WTC11 (cell line): Measurements from ENCODE around the gene KCNG2. TPM values are rescaled to one million over a fixed set of nuclear protein-coding genes. Genes with fewer than 3 reads are reported as not detected.
A peak's percentile ranks its signal among the peaks of the same experiment; 100 is the strongest.

Experiments
- ATAC-seq: fragments of 200-7000 bp; cut with Tn5 transposase; 2 replicates; pipeline ENCODE4 v1.10.0; 2021; ENCODE audit warnings: mild to moderate bottlenecking, moderate library complexity
- CTCF ChIA-PET: fragments of 300-600 bp; sonication (Branson Sonifier 250); formaldehyde crosslinking; loops from one replicate; lab custom pipeline; 2021; ENCODE audit warnings: antibody characterized with exemption; lab: Charles Lee
- POLR2A ChIA-PET: fragments of 350-600 bp; sonication (Branson Sonifier 250); formaldehyde crosslinking; loops from one replicate; lab custom pipeline; 2021; ENCODE audit warnings: antibody characterized with exemption; lab: Charles Lee
- DNase-seq: peaks from one replicate; pipeline ENCODE4 v3.0.0; 2021; ENCODE audit warnings: low spot score
- H3K27ac Mint-ChIP-seq: 2 replicates; pipeline ENCODE4 v1.8.0; 2021; ENCODE audit warnings: mixed read lengths
- H3K27me3 Mint-ChIP-seq: 2 replicates; pipeline ENCODE4 v1.8.0; 2021; ENCODE audit warnings: low read depth, mild to moderate bottlenecking, moderate library complexity, mixed read lengths
- H3K36me3 Mint-ChIP-seq: 2 replicates; pipeline ENCODE4 v1.8.0; 2021; ENCODE audit warnings: mixed read lengths
- H3K4me1 Mint-ChIP-seq: 2 replicates; pipeline ENCODE4 v1.8.0; 2022; ENCODE audit warnings: mixed read lengths
- H3K4me3 Mint-ChIP-seq: 2 replicates; pipeline ENCODE4 v1.8.0; 2021; ENCODE audit warnings: mild to moderate bottlenecking, moderate library complexity, mixed read lengths
- H3K9me3 Mint-ChIP-seq: 2 replicates; pipeline ENCODE4 v1.8.0; 2021; ENCODE audit warnings: mixed read lengths
- CBFB ChIP-seq: sonication (generic); formaldehyde crosslinking; IDR thresholded peaks from 2 replicates; pipeline ENCODE4 v1.8.1; 2022; ENCODE audit warnings: mild to moderate bottlenecking, low read depth, missing genetic modification reagents
- CREB1 ChIP-seq: sonication (generic); formaldehyde crosslinking; IDR thresholded peaks from 2 replicates; pipeline ENCODE4 v1.8.0; 2023; ENCODE audit warnings: mild to moderate bottlenecking, missing genetic modification reagents
- E2F5 ChIP-seq: sonication (generic); formaldehyde crosslinking; IDR thresholded peaks from 2 replicates; pipeline ENCODE4 v1.8.1; 2022; ENCODE audit warnings: mild to moderate bottlenecking, moderate library complexity, missing genetic modification reagents
- ERG ChIP-seq: fragments of 250-450 bp; sonication (Bioruptor Pico); IDR thresholded peaks from 2 replicates; pipeline ENCODE4 v1.8.0; 2021; ENCODE audit warnings: mild to moderate bottlenecking
- SP1 ChIP-seq: sonication (generic); formaldehyde crosslinking; conservative IDR thresholded peaks from 2 replicates; pipeline ENCODE4 v1.8.1; 2022; ENCODE audit warnings: missing genetic modification reagents
- TCF7 ChIP-seq: sonication (generic); formaldehyde crosslinking; IDR thresholded peaks from 2 replicates; pipeline ENCODE4 v1.8.0; 2022; ENCODE audit warnings: mild to moderate bottlenecking, low read depth, missing genetic modification reagents, moderate library complexity
- ZNF219 ChIP-seq: sonication (generic); formaldehyde crosslinking; IDR thresholded peaks from 2 replicates; pipeline ENCODE4 v1.8.0; 2023; ENCODE audit warnings: missing genetic modification reagents, mild to moderate bottlenecking, borderline replicate concordance
- ZNF423 ChIP-seq: fragments of 250-450 bp; sonication (Bioruptor Pico); IDR thresholded peaks from 2 replicates; pipeline ENCODE4 v2.1.2; 2022; ENCODE audit warnings: mild to moderate bottlenecking, moderate library complexity
- ZNF425 ChIP-seq: fragments of 250-450 bp; sonication (Bioruptor Pico); conservative IDR thresholded peaks from 2 replicates; pipeline ENCODE4 v1.9.0; 2021; ENCODE audit warnings: mild to moderate bottlenecking
- ZNF532 ChIP-seq: fragments of 250-450 bp; sonication (Bioruptor Pico); IDR thresholded peaks from 2 replicates; pipeline ENCODE4 v1.9.0; 2021; ENCODE audit warnings: mild to moderate bottlenecking, borderline replicate concordance
- total RNA-seq: library from RNA; stranded (reverse); gene quantifications from 3 replicates; pipeline ENCODE4 v1.2.3, GENCODE V29; 2021
- TF ChIP-seq, protein P1 (sequence below): sonication (generic); formaldehyde crosslinking; IDR thresholded peaks from 2 replicates; pipeline ENCODE4 v1.8.1; 2022; ENCODE audit warnings: mild to moderate bottlenecking, missing genetic modification reagents, moderate library complexity, borderline replicate concordance
- TF ChIP-seq, protein P2 (sequence below): sonication (generic); formaldehyde crosslinking; IDR thresholded peaks from 2 replicates; pipeline ENCODE4 v1.8.0; 2022; ENCODE audit warnings: mild to moderate bottlenecking, missing genetic modification reagents

The KCNG2 gene
- total RNA-seq, 1 experiment from 2014 or later: 0.50 TPM

GRCh38 chr18:79926306-79926705 lies 128.6 kb downstream of the KCNG2 start (continued):
- TF ChIP-seq, protein P1, sequence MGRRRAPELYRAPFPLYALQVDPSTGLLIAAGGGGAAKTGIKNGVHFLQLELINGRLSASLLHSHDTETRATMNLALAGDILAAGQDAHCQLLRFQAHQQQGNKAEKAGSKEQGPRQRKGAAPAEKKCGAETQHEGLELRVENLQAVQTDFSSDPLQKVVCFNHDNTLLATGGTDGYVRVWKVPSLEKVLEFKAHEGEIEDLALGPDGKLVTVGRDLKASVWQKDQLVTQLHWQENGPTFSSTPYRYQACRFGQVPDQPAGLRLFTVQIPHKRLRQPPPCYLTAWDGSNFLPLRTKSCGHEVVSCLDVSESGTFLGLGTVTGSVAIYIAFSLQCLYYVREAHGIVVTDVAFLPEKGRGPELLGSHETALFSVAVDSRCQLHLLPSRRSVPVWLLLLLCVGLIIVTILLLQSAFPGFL: no peak
- TF ChIP-seq ZNF425: no peak
- no peak for TF ChIP-seq TCF7 (CRISPR knock-in tag)
- no peak for TF ChIP-seq ZNF532 (CRISPR knock-in tag)
- TF ChIP-seq ZNF219 (CRISPR knock-in tag): no peak

GRCh38 chr18:79926715-79927606 lies 129.2 kb downstream of the KCNG2 start:
- H3K27me3 Mint-ChIP-seq: no peaks in the 10 kb centered on the region; the same call in 1 of the 2 replicates
- H3K36me3 Mint-ChIP-seq: peaks cover 26% of the 10 kb centered on the region
- DNase-seq (peak; percentile 21), ATAC-seq (peak; percentile 37)
- H3K4me1 Mint-ChIP-seq: peaks cover 11% of the 10 kb centered on the region
- ChIA-PET POLR2A (no interaction called here), CTCF (interaction anchor here (0.5 kb wide), 1 partner anchor 193 kb away, joined by 3 read pairs; no protein-coding TSS in a partner anchor)
- TF ChIP-seq CBFB (CRISPR knock-in tag) (no peak), ERG (CRISPR knock-in tag) (no peak), CREB1 (CRISPR knock-in tag) (no peak), TCF7 (CRISPR knock-in tag) (no peak), SP1 (CRISPR knock-in tag) (no peak), ZNF423 (no peak), ZNF425 (no peak), E2F5 (no peak)
- TF ChIP-seq, protein P2, sequence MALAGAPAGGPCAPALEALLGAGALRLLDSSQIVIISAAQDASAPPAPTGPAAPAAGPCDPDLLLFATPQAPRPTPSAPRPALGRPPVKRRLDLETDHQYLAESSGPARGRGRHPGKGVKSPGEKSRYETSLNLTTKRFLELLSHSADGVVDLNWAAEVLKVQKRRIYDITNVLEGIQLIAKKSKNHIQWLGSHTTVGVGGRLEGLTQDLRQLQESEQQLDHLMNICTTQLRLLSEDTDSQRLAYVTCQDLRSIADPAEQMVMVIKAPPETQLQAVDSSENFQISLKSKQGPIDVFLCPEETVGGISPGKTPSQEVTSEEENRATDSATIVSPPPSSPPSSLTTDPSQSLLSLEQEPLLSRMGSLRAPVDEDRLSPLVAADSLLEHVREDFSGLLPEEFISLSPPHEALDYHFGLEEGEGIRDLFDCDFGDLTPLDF (CRISPR knock-in tag): no peak
- H3K4me3 Mint-ChIP-seq: no peak overlapping the region
- peak overlapping the region; percentile 80; the same call in 1 of the 2 replicates for H3K27ac Mint-ChIP-seq
- peaks cover 33% of the 10 kb centered on the region for H3K9me3 Mint-ChIP-seq
